Measurements from ENCODE around the gene DCUN1D5. TPM values are rescaled to one million over a fixed set of nuclear protein-coding genes. Genes with fewer than 3 reads are reported as not detected.

DCUN1D5 gene
- polyA plus RNA-seq, 1 experiment, result 27.7 TPM

DNA sequence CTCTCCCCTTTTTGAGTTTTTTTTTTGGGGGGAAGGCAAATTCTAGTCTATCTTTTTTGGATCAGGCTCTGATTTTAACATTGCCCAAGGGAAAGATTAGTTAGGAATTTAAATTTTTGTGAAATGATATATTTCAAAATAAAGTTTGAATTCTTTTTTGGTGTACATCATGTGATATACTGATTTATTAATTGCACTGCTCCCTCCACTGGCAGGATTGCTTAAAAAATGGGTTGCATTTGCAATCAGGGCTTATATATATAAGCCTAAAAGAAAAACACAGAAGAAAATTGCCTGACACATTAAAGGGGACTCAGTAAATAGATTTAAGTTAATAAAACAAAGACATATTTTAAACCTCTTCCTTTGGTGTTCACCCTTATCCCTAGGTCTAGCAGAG is 18.4 kb upstream of the DCUN1D5 start:
- DNase-seq (ENCODE audit: low read depth), result no peak
- TF ChIP-seq, protein P1, sequence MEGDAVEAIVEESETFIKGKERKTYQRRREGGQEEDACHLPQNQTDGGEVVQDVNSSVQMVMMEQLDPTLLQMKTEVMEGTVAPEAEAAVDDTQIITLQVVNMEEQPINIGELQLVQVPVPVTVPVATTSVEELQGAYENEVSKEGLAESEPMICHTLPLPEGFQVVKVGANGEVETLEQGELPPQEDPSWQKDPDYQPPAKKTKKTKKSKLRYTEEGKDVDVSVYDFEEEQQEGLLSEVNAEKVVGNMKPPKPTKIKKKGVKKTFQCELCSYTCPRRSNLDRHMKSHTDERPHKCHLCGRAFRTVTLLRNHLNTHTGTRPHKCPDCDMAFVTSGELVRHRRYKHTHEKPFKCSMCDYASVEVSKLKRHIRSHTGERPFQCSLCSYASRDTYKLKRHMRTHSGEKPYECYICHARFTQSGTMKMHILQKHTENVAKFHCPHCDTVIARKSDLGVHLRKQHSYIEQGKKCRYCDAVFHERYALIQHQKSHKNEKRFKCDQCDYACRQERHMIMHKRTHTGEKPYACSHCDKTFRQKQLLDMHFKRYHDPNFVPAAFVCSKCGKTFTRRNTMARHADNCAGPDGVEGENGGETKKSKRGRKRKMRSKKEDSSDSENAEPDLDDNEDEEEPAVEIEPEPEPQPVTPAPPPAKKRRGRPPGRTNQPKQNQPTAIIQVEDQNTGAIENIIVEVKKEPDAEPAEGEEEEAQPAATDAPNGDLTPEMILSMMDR (IDR thresholded peaks at IDR 0.05; ENCODE audit: insufficient read depth, low read depth, low read length), result peak; percentile 52
- Histone ChIP-seq H3K36me3 (ENCODE audit: control insufficient read depth, insufficient read depth, low read length) (no peaks in the 10 kb centered on the region), H3K27me3 (ENCODE audit: control insufficient read depth, insufficient read depth, low read length) (no peaks in the 10 kb centered on the region), H3K4me3 (ENCODE audit: low read depth, low read length) (peak overlapping the region; percentile 93)
- ChIA-PET CTCF (interaction anchor here (2.0 kb wide), 1 partner anchor 10 kb away, joined by 10 read pairs; no protein-coding TSS in a partner anchor), POLR2A (no interaction called here)

DNA sequence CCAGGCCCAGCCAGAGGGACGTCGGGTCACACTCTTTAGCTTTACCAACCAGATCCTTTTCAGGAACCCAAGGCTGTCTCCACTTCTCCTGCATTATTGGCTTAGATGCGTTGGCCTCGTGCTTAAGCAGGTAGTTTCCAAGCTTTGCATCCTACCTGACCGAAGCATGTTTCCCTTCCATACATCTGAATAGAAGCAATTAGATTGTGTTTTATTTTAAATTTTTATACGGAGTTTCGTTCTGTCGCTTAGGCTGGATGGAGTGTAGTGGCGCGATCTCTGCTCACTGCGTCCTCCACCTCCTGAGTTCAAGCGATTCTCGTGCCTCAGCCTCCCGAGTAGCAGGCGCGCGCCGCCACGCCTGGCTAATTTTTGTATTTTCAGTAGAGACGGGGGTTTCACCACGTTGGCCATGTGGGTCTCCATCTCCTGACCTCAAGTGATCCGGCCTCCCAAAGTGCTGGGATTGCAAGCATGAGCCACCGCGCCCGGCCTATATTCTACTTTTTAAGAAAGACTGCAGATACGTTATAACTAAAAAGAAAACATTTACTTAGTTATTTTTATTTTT is 17.9 kb upstream of the DCUN1D5 start:
- POLR2A ChIA-PET, result interaction anchor here (0.8 to 0.9 kb wide), 2 partner anchors 17 to 185 kb away, joined by 3 to 4 read pairs; no protein-coding TSS in a partner anchor
- TF ChIP-seq, protein P1 (IDR thresholded peaks at IDR 0.05; ENCODE audit: insufficient read depth, low read depth, low read length), result no peak
- no peak for DNase-seq (ENCODE audit: low read depth)
- Histone ChIP-seq H3K27me3 (ENCODE audit: control insufficient read depth, insufficient read depth, low read length) (no peaks in the 10 kb centered on the region), H3K36me3 (ENCODE audit: control insufficient read depth, insufficient read depth, low read length) (no peaks in the 10 kb centered on the region), H3K4me3 (ENCODE audit: low read depth, low read length) (peak overlapping the region; percentile 93)
- CTCF ChIA-PET, result interaction anchor here (0.7 to 2.7 kb wide), 6 partner anchors 10 to 36 kb away, joined by 3 to 17 read pairs (median 4); partner anchors contain the start of gene DCUN1D5

DNA sequence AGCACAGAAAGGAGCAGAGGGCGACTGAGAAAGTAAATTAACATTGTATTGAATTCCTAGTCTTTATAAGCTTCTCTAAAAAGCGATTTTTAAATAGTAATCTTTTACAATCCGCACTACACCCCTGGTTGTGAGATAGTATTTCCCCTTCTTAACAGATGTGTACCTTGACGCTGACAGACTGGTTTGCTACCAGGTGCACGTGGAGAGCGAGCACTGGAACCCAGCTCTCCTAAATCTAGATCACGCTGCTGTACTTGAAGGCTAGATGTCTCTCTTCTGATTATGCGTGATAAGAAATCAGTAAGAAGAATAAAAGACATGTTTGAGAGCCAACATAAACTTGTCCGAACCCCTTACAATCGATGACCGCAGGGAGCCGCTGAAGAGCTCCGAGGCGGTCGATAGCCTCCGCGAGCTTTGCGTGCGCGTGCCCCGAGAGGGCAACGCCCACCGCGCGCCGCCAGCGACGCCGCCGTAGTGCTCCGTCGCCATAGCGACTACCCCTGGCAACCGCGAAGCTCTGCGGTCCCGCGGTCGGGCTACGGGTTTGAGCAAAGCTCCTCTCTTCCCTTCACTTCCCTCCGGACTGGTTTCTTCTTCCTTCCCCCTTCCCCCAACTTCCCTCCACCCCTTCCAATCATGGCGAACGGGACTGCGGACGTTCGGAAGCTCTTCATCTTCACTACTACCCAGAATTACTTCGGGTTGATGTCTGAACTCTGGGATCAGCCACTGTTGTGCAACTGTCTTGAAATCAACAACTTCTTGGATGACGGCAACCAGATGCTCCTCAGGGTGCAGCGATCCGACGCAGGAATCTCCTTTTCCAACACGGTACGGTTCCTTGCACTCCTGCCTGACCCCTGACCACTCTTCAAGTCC is 17.2 kb upstream of the DCUN1D5 start, which contains the start of gene DYNC2H1:
Gene DYNC2H1 (plus strand): TSS at position 494 of the 885 bp plus-strand sequence. CDS start 149 bp downstream, at position 643.
- H3K27me3 ChIP-seq (ENCODE audit: control insufficient read depth, insufficient read depth, low read length), result no peaks in the 10 kb centered on the region
- H3K36me3 ChIP-seq (ENCODE audit: control insufficient read depth, insufficient read depth, low read length), result no peaks in the 10 kb centered on the region
- TF ChIP-seq, protein P1 (IDR thresholded peaks at IDR 0.05; ENCODE audit: insufficient read depth, low read depth, low read length), result peak; percentile 65
- CTCF ChIA-PET, result interaction anchor here (0.6 to 2.7 kb wide), 7 partner anchors 9 to 155 kb away, joined by 3 to 17 read pairs (median 3); partner anchors contain the start of gene DCUN1D5
- peak within 1 kb of the TSS; percentile 93 for H3K4me3 ChIP-seq (ENCODE audit: low read depth, low read length)
- DNase-seq (ENCODE audit: low read depth), result peak; percentile 66
- POLR2A ChIA-PET, result interaction anchor here (0.8 to 0.9 kb wide), 2 partner anchors 17 to 184 kb away, joined by 3 to 4 read pairs; no protein-coding TSS in a partner anchor

DNA sequence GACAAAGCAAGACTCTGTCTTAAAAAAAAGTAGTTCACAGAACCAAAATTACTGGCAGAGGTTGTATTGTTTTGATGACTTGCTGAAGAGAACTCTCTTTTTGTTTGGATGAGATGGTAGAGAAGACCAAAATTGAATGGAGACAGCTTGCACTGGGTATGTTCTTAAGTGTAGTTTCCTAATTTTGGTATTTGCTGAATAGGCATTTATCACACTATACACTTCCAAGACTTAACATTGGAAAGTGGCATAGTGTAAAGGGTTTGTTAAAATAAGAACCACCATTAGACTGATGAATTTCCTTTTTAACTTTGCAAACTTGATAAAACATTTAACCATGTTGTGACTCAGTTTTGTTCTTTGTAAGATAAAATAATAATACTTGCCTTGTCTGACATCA is 5.3 kb upstream of the DCUN1D5 start:
- ChIA-PET CTCF (no interaction called here), POLR2A (no interaction called here)
- DNase-seq (ENCODE audit: low read depth), result no peak
- Histone ChIP-seq H3K36me3 (ENCODE audit: control insufficient read depth, insufficient read depth, low read length) (no peaks in the 10 kb centered on the region), H3K4me3 (ENCODE audit: low read depth, low read length) (no peak overlapping the region), H3K27me3 (ENCODE audit: control insufficient read depth, insufficient read depth, low read length) (no peaks in the 10 kb centered on the region)
- TF ChIP-seq, protein P1 (IDR thresholded peaks at IDR 0.05; ENCODE audit: insufficient read depth, low read depth, low read length), result no peak

Measured in BJ (cell line).